Keratinocyte (primary cell): ENCODE measurements around the gene ASTN1. TPM values are rescaled to one million over a fixed set of nuclear protein-coding genes. Genes with fewer than 3 reads are reported as not detected.

Experiments used
- DNase-seq: peaks from one replicate; pipeline ENCODE4 v3.0.0-alpha.2; 2011; ENCODE audit warnings: low read depth, missing footprints, low spot score
- FAIRE-seq: peaks from 2 replicates; lab custom pipeline; 2011; peaks lifted over from hg19 to GRCh38; lab: Jason Lieb, UNC
- H2AFZ ChIP-seq: 2 replicates; pipeline ENCODE4 v1.6.0; 2012; ENCODE audit warnings: low read length, control low read depth, inconsistent platforms; ENCODE audit not compliant: control insufficient read depth
- H3K27ac ChIP-seq: 2 replicates; pipeline ENCODE4 v1.5.1; 2011; ENCODE audit warnings: low read length; ENCODE audit not compliant: control insufficient read depth, insufficient read depth
- H3K27me3 ChIP-seq: 3 replicates; pipeline ENCODE4 v1.6.0; 2011; ENCODE audit warnings: low read length; ENCODE audit not compliant: control insufficient read depth, insufficient read depth; ENCODE audit errors: extremely low read depth
- H3K36me3 ChIP-seq, 2 experiments: 2 replicates in 1 of 2; 3 replicates in 1 of 2; pipeline ENCODE4 v1.5.1; 2011; ENCODE audit warnings: low read length in 2 of 2, mild to moderate bottlenecking in 1 of 2; ENCODE audit not compliant: control insufficient read depth in 2 of 2, insufficient read depth in 2 of 2; ENCODE audit errors: extremely low read depth in 1 of 2
- H3K4me1 ChIP-seq: 3 replicates; pipeline ENCODE4 v1.5.1; 2011; ENCODE audit warnings: low read length; ENCODE audit not compliant: control insufficient read depth, insufficient read depth; ENCODE audit errors: extremely low read depth
- H3K4me2 ChIP-seq: 3 replicates; pipeline ENCODE4 v1.6.0; 2011; ENCODE audit warnings: low read depth, low read length; ENCODE audit not compliant: control insufficient read depth, insufficient read depth; ENCODE audit errors: extremely low read depth
- H3K4me3 ChIP-seq, 3 experiments: fragments of 200-600 bp in 1 of 3; sonication (generic) in 1 of 3; 2 replicates in 2 of 3; 3 replicates in 1 of 3; pipeline ENCODE4 v1.5.1; 2011 to 2016; ENCODE audit warnings: low read length in 3 of 3, mild to moderate bottlenecking in 3 of 3, control low read depth in 2 of 3, inconsistent platforms in 1 of 3, low read depth in 1 of 3, mixed read lengths in 1 of 3, mixed run types in 1 of 3, moderate library complexity in 1 of 3; ENCODE audit not compliant: control insufficient read depth in 2 of 3, insufficient read depth in 2 of 3; ENCODE audit errors: extremely low read depth in 1 of 3
- H3K79me2 ChIP-seq: 2 replicates; pipeline ENCODE4 v1.6.0; 2012; ENCODE audit warnings: low read length; ENCODE audit not compliant: control insufficient read depth, insufficient read depth
- H3K9ac ChIP-seq: 3 replicates; pipeline ENCODE4 v1.6.0; 2011; ENCODE audit warnings: low read length; ENCODE audit not compliant: control insufficient read depth, insufficient read depth; ENCODE audit errors: extremely low read depth
- H3K9me1 ChIP-seq: 3 replicates; pipeline ENCODE4 v1.6.0; 2011; ENCODE audit warnings: low read length; ENCODE audit not compliant: control insufficient read depth, insufficient read depth; ENCODE audit errors: extremely low read depth
- H3K9me3 ChIP-seq: 2 replicates; pipeline ENCODE4 v1.5.1; 2012; ENCODE audit warnings: low read depth, low read length; ENCODE audit not compliant: control insufficient read depth
- H4K20me1 ChIP-seq: 3 replicates; pipeline ENCODE4 v1.6.0; 2011; ENCODE audit warnings: low read length; ENCODE audit not compliant: control insufficient read depth, insufficient read depth; ENCODE audit errors: extremely low read depth
- EZH2 ChIP-seq: IDR thresholded peaks from one replicate; pipeline ENCODE4 v1.6.1; 2012; ENCODE audit warnings: inconsistent platforms, mild to moderate bottlenecking, low read length, moderate library complexity
- dilution Hi-C: fragments of 300-500 bp; cut with MboI; formaldehyde crosslinking; loops from one replicate; pipeline ENCODE4 v1.7.0; 2020; ENCODE audit warnings: low sequenced_read_pairs; ENCODE audit not compliant: extremely low pct_ligation_motif_present
- polyA plus RNA-seq, 5 experiments: library from polyadenylated mRNA; depleted of rRNA in 3 of 5; stranded (reverse) in 3 of 5; stranded (forward) in 1 of 5; unstranded in 1 of 5; fragments of >200 nt; gene quantifications; 1 replicate in 1 of 5; 2 replicates in 3 of 5; 3 replicates in 1 of 5; pipeline versions ENCODE4 v1.2.1 to v1.2.3, GENCODE V29; 2011 to 2012; ENCODE audit warnings: missing spikeins in 2 of 5, low read depth in 1 of 5, low replicate concordance in 1 of 5
- TF ChIP-seq, protein P1 (sequence below), 3 experiments: IDR thresholded peaks in 1 of 3; conservative IDR thresholded peaks in 1 of 3; optimal IDR thresholded peaks in 1 of 3; 2 replicates in 2 of 3; 3 replicates in 1 of 3; pipeline versions ENCODE3 to v1.5.1; 2011; ENCODE audit warnings: low read length in 3 of 3, mild to moderate bottlenecking in 3 of 3, moderate library complexity in 2 of 3, control low read depth in 1 of 3, inconsistent platforms in 1 of 3; ENCODE audit not compliant: insufficient read depth in 2 of 3; ENCODE audit errors: extremely low read depth in 1 of 3

Gene ASTN1
- polyA plus RNA-seq, 1 donor (not counting 4 experiments of a cell fraction or from before 2014, with no cell fraction given), result 0.08 TPM

DNA sequence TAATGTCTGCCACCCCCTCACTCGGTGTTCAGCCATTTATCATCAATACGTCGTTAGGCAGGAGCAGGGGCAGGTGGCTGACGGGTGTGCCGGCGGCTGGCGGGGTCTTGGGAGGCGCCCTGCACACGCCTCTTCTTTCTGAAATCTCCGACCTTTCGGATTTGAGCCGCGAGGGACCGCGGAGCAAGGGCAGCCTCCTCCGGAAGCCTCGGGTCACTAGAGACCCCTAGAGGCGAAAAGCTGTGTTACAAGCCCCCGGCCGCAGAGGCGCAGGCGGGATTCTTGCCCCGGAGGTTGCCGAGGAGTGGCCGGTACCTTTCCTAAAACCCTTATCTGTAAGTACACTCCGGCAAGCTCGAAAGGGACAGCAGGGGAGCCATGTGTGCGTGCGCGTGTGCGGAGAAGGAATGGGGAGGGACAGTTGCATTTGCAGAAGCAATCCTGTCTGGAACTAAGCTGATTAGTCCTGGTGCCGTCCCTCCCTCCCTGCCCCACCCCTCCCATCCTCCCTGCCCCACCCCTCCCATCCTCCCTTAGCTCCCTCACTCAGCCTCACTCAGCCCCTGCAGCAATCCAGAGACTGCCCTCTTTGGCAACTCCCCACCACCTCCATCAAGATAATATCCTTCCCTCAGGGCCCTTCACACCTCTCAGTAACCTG is 17.2 kb upstream of the ASTN1 start:
- Histone ChIP-seq H3K36me3 (no peaks in the 10 kb centered on the region), H4K20me1 (no peaks in the 10 kb centered on the region), H3K9me1 (no peaks in the 10 kb centered on the region), H3K9ac (peak overlapping the region; percentile 14), H2AFZ (peak overlapping the region; percentile 90), H3K4me1 (peaks cover 4% of the 10 kb centered on the region), H3K9me3 (no peaks in the 10 kb centered on the region), H3K79me2 (no peaks in the 10 kb centered on the region), H3K27me3 (peaks cover 33% of the 10 kb centered on the region), H3K4me2 (peak overlapping the region; percentile 84), H3K27ac (no peak overlapping the region), H3K4me3 (peak overlapping the region; percentile 6 to 51 (median 38))
- dilution Hi-C loops, result no loop called here
- DNase-seq, result no peak
- peak; percentile 61 for TF ChIP-seq EZH2
- TF ChIP-seq, protein P1, sequence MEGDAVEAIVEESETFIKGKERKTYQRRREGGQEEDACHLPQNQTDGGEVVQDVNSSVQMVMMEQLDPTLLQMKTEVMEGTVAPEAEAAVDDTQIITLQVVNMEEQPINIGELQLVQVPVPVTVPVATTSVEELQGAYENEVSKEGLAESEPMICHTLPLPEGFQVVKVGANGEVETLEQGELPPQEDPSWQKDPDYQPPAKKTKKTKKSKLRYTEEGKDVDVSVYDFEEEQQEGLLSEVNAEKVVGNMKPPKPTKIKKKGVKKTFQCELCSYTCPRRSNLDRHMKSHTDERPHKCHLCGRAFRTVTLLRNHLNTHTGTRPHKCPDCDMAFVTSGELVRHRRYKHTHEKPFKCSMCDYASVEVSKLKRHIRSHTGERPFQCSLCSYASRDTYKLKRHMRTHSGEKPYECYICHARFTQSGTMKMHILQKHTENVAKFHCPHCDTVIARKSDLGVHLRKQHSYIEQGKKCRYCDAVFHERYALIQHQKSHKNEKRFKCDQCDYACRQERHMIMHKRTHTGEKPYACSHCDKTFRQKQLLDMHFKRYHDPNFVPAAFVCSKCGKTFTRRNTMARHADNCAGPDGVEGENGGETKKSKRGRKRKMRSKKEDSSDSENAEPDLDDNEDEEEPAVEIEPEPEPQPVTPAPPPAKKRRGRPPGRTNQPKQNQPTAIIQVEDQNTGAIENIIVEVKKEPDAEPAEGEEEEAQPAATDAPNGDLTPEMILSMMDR (optimal IDR thresholded peaks at IDR 0.05 in 1 of 3, IDR thresholded peaks at IDR 0.05 in 1 of 3, conservative IDR thresholded peaks at IDR 0.05 in 1 of 3; ENCODE audit: extremely low read depth in 1 of 3, insufficient read depth in 2 of 3, low read length in 3 of 3), result peak; percentile 67 to 94 (median 69)
- no peak for FAIRE-seq

DNA sequence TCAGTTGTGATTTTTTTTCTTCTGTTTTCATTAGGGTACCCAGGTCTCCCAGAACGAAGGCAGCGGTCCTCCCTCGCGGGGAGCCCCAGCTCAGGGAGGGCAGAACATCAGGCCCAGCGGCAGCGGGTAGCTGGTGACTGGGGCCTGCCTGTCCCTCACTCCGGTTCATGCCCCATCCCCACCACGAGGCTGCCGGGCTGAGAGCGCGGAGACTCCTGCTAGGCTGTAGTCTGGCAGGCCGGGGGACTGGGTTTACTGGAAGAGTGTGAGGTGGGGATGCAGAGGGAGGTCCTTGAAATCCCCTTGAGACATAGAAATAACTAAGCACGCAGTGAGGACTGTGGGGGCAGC is 16.7 kb upstream of the ASTN1 start:
- peak overlapping the region; percentile 84 for H3K4me2 ChIP-seq
- no peaks in the 10 kb centered on the region for H4K20me1 ChIP-seq
- H3K27ac ChIP-seq, result no peak overlapping the region
- no peaks in the 10 kb centered on the region for H3K9me3 ChIP-seq
- H3K9me1 ChIP-seq, result no peaks in the 10 kb centered on the region
- TF ChIP-seq, protein P1 (optimal IDR thresholded peaks at IDR 0.05 in 1 of 3, IDR thresholded peaks at IDR 0.05 in 1 of 3, conservative IDR thresholded peaks at IDR 0.05 in 1 of 3; ENCODE audit: extremely low read depth in 1 of 3, insufficient read depth in 2 of 3, low read length in 3 of 3), result no peak
- TF ChIP-seq EZH2, result no peak
- FAIRE-seq (no peak), DNase-seq (no peak)
- peaks cover 4% of the 10 kb centered on the region for H3K4me1 ChIP-seq
- peak overlapping the region; percentile 6 to 51 (median 38) for H3K4me3 ChIP-seq
- peak overlapping the region; percentile 84 for H2AFZ ChIP-seq
- H3K27me3 ChIP-seq, result peaks cover 35% of the 10 kb centered on the region
- H3K36me3 ChIP-seq, result no peaks in the 10 kb centered on the region
- dilution Hi-C loops, result no loop called here
- H3K9ac ChIP-seq, result peak overlapping the region; percentile 14
- no peaks in the 10 kb centered on the region for H3K79me2 ChIP-seq
